Astrocyte (in vitro differentiated cells and primary cell): ENCODE results near the gene IQGAP1. TPM values are rescaled to one million over a fixed set of nuclear protein-coding genes. Genes with fewer than 3 reads are reported as not detected.
A peak's percentile ranks its signal among the peaks of the same experiment; 100 is the strongest.

Experiments
- DNase-seq: peaks from one replicate; pipeline ENCODE4 v3.0.0-alpha.2; 2010; ENCODE audit warnings: low read depth
- FAIRE-seq: peaks from 2 replicates; lab custom pipeline; 2011; peaks lifted over from hg19 to GRCh38; lab: Jason Lieb, UNC
- H2AFZ ChIP-seq: 2 replicates; pipeline ENCODE4 v1.6.0; 2012; ENCODE audit warnings: low read depth, low read length, inconsistent platforms
- H3K27ac ChIP-seq: 2 replicates; pipeline ENCODE4 v1.5.1; 2011; ENCODE audit warnings: low read depth, low read length, inconsistent platforms
- H3K27me3 ChIP-seq: 2 replicates; pipeline ENCODE4 v1.6.0; 2011; ENCODE audit warnings: low read length, inconsistent platforms; ENCODE audit not compliant: insufficient read depth
- H3K36me3 ChIP-seq: 2 replicates; pipeline ENCODE4 v1.5.1; 2011; ENCODE audit warnings: low read length, inconsistent platforms; ENCODE audit not compliant: insufficient read depth
- H3K4me1 ChIP-seq: 2 replicates; pipeline ENCODE4 v1.5.1; 2011; ENCODE audit warnings: low read length, inconsistent platforms; ENCODE audit not compliant: insufficient read depth
- H3K4me2 ChIP-seq: 2 replicates; pipeline ENCODE4 v1.6.0; 2012; ENCODE audit warnings: low read length, inconsistent platforms
- H3K4me3 ChIP-seq: 2 replicates; pipeline ENCODE4 v1.5.1; 2011; ENCODE audit warnings: low read depth, mild to moderate bottlenecking, low read length, inconsistent platforms; ENCODE audit not compliant: insufficient read depth
- H3K79me2 ChIP-seq: 2 replicates; pipeline ENCODE4 v1.6.0; 2012; ENCODE audit warnings: mild to moderate bottlenecking, low read length, inconsistent platforms; ENCODE audit not compliant: insufficient read depth
- H3K9ac ChIP-seq: 2 replicates; pipeline ENCODE4 v1.6.0; 2012; ENCODE audit warnings: mild to moderate bottlenecking, low read length, inconsistent platforms
- H3K9me3 ChIP-seq: 2 replicates; pipeline ENCODE4 v1.5.1; 2012; ENCODE audit warnings: low read depth, mild to moderate bottlenecking, low read length, inconsistent platforms; ENCODE audit not compliant: insufficient read depth
- H4K20me1 ChIP-seq: 2 replicates; pipeline ENCODE4 v1.6.0; 2012; ENCODE audit warnings: low read length, inconsistent platforms; ENCODE audit not compliant: insufficient read depth
- H3K27ac Mint-ChIP-seq: one replicate; pipeline ENCODE4 v1.8.0; 2021; ENCODE audit warnings: mild to moderate bottlenecking, mixed read lengths; ENCODE audit not compliant: unreplicated experiment
- H3K27me3 Mint-ChIP-seq: one replicate; pipeline ENCODE4 v1.8.0; 2021; ENCODE audit warnings: low read depth, mixed read lengths; ENCODE audit not compliant: unreplicated experiment
- H3K36me3 Mint-ChIP-seq: one replicate; pipeline ENCODE4 v1.8.0; 2021; ENCODE audit warnings: low read depth, mixed read lengths; ENCODE audit not compliant: unreplicated experiment
- H3K4me1 Mint-ChIP-seq: one replicate; pipeline ENCODE4 v1.8.0; 2021; ENCODE audit warnings: low read depth, mixed read lengths; ENCODE audit not compliant: unreplicated experiment
- H3K4me3 Mint-ChIP-seq: one replicate; pipeline ENCODE4 v1.8.0; 2021; ENCODE audit warnings: mild to moderate bottlenecking, moderate library complexity, mixed read lengths; ENCODE audit not compliant: unreplicated experiment
- H3K9me3 Mint-ChIP-seq: one replicate; pipeline ENCODE4 v1.8.0; 2021; ENCODE audit warnings: mild to moderate bottlenecking, mixed read lengths; ENCODE audit not compliant: unreplicated experiment
- CTCF ChIP-seq: IDR thresholded peaks from 2 replicates; pipeline ENCODE4 v1.5.1; 2011; ENCODE audit warnings: low read depth, mild to moderate bottlenecking, inconsistent platforms, low read length, moderate library complexity; ENCODE audit not compliant: insufficient read depth
- EZH2 ChIP-seq: IDR thresholded peaks from 2 replicates; pipeline ENCODE4 v1.6.1; 2012; ENCODE audit warnings: mild to moderate bottlenecking, low read length, inconsistent platforms; ENCODE audit not compliant: insufficient read depth
- total RNA-seq: library from RNA; stranded (reverse); gene quantifications from 2 replicates; pipeline ENCODE4 v1.2.1, GENCODE V29; 2021

The IQGAP1 gene
- total RNA-seq, 1 donor from 2014 or later: 226 TPM

- H3K4me1 Mint-ChIP-seq: peaks cover 8% of the 10 kb centered on the region
- DNase-seq (no peak), FAIRE-seq (no peak)
- H3K27ac ChIP-seq: no peak overlapping the region
- no peaks in the 10 kb centered on the region for H3K9me3 Mint-ChIP-seq
- H3K27me3 ChIP-seq: no peaks in the 10 kb centered on the region
- peaks cover 16% of the 10 kb centered on the region for H3K4me1 ChIP-seq
- no peak overlapping the region for H2AFZ ChIP-seq
- H3K4me3 Mint-ChIP-seq: no peak overlapping the region
- no peaks in the 10 kb centered on the region for H3K9me3 ChIP-seq
- H3K4me3 ChIP-seq: no peak overlapping the region
- H3K27ac Mint-ChIP-seq: no peak overlapping the region
- H3K36me3 ChIP-seq: no peaks in the 10 kb centered on the region
- H3K36me3 Mint-ChIP-seq: no peaks in the 10 kb centered on the region
- no peaks in the 10 kb centered on the region for H3K27me3 Mint-ChIP-seq
- H3K4me2 ChIP-seq: no peak overlapping the region
- no peaks in the 10 kb centered on the region for H4K20me1 ChIP-seq
- H3K79me2 ChIP-seq: no peaks in the 10 kb centered on the region
- TF ChIP-seq EZH2 (no peak), CTCF (no peak)
- no peak overlapping the region for H3K9ac ChIP-seq
Observed at GRCh38 chr15:90340345-90340744, 47.7 kb upstream of the IQGAP1 start.

DNA sequence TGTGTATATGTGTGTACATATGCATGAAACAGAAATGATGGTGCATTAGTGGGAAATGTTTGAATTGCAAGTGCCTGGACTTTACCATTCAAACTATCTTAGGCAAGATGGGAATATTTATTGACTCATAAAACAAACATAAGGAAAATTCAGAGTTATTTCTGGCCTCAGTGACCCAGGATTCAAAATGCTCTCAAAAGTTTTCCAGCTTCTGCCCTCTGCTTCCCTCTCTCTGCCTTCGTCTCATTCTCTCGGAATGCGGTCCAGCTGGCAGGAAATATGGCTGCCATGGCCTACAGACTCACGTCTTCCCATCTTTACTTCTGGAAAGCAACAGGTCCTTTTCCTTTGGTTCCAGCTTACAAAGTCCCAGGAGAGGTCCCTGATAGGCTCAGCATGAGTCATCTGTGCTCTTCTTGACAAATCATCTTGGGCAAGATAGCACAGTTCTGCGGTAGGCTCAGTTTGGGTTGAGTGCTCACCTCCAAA, 44.7 kb upstream of the IQGAP1 start:
- no peaks in the 10 kb centered on the region for H3K27me3 Mint-ChIP-seq
- no peak for FAIRE-seq
- no peak overlapping the region for H3K4me3 ChIP-seq
- no peak overlapping the region for H3K4me3 Mint-ChIP-seq
- H3K4me1 Mint-ChIP-seq: peaks cover 7% of the 10 kb centered on the region
- H3K4me1 ChIP-seq: peaks cover 7% of the 10 kb centered on the region
- no peaks in the 10 kb centered on the region for H3K79me2 ChIP-seq
- no peak overlapping the region for H3K9ac ChIP-seq
- H3K4me2 ChIP-seq: peak overlapping the region; percentile 19
- H4K20me1 ChIP-seq: no peaks in the 10 kb centered on the region
- peak overlapping the region; percentile 58 for H2AFZ ChIP-seq
- peak overlapping the region; percentile 19 for H3K27ac ChIP-seq
- no peaks in the 10 kb centered on the region for H3K9me3 Mint-ChIP-seq
- TF ChIP-seq CTCF: no peak
- no peak for TF ChIP-seq EZH2
- H3K36me3 ChIP-seq: no peaks in the 10 kb centered on the region
- no peaks in the 10 kb centered on the region for H3K9me3 ChIP-seq
- H3K36me3 Mint-ChIP-seq: no peaks in the 10 kb centered on the region
- peak; percentile 22 for DNase-seq
- H3K27ac Mint-ChIP-seq: no peak overlapping the region
- no peaks in the 10 kb centered on the region for H3K27me3 ChIP-seq

DNA sequence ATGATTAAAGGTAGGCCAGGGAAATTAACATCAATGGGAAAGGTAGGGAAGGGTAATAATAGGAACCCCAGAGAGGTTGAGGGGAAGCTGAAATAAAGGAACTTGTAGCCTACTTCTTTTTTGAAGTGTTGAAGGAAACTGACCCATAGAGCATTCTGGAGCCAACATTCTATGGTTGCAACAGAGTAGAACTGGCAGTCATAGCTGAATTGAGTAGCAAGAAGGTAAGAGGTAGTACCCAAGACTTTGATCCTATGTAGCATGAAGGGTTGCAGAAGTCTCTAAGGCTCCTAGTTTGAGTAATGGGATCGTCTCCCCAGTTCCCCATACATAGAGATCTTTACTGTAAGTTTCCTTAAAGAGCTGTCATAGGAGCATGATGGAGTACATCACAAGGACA, 43.4 kb upstream of the IQGAP1 start:
- Mint-ChIP-seq H3K4me1 (peaks cover 8% of the 10 kb centered on the region), H3K27me3 (no peaks in the 10 kb centered on the region), H3K27ac (no peak overlapping the region), H3K4me3 (no peak overlapping the region), H3K9me3 (no peaks in the 10 kb centered on the region), H3K36me3 (no peaks in the 10 kb centered on the region)
- no peaks in the 10 kb centered on the region for H3K36me3 ChIP-seq
- no peak overlapping the region for H3K4me2 ChIP-seq
- no peak for FAIRE-seq
- H3K27ac ChIP-seq: no peak overlapping the region
- H3K4me3 ChIP-seq: no peak overlapping the region
- no peaks in the 10 kb centered on the region for H4K20me1 ChIP-seq
- peaks cover 7% of the 10 kb centered on the region for H3K4me1 ChIP-seq
- DNase-seq: no peak
- H3K9ac ChIP-seq: no peak overlapping the region
- H3K79me2 ChIP-seq: no peaks in the 10 kb centered on the region
- no peak for TF ChIP-seq CTCF
- no peak for TF ChIP-seq EZH2
- no peaks in the 10 kb centered on the region for H3K9me3 ChIP-seq
- H2AFZ ChIP-seq: no peak overlapping the region
- H3K27me3 ChIP-seq: no peaks in the 10 kb centered on the region
